Measurements from ENCODE around the gene SCUBE1. TPM values are rescaled to one million over a fixed set of nuclear protein-coding genes. Genes with fewer than 3 reads are reported as not detected.

The SCUBE1 gene
- total and polyA plus RNA-seq, 2 experiments from 2014 or later = not detected

DNA sequence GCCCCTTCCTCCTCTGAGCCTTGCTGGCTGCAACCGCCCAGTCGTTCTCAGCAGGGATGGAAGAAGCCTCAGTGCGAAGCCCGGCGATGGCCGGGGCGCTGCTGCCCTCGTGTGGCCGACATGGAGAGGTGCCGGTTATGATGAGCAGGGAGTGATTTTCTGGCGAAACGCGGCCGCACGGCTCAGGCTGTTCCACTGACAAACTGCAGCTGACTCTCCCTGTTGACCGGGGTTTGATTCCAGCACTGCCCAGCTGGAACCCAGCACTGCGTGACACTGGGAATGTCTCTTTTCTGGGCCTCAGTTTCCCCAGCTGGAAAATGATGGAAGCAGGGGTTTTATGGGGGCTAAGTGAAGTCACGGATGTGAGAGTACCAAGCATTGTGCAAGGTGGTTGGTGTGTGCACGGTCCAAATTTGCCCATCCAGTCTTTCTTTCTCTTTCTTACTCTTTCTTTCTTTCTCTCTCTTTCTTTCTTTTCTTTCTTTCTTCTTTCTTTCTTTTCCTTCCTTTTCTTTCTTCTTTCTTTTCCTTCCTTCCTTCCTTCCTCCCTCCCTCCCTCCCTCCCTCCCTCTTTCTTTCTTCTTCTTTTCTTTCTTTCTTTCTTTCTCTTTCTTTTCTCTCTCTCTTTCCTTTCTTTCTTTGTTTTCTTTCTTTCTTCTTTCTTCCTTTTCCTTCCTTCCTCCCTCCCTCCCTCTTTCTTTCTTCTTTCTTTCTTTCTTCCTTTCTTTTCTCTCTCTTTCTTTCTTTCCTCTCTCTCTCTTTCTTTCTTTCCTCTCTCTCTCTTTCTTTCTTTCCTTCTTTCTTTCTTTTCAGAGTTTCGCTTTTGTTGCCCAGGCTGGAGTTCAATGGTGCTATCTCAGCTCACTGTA is 42.8 kb upstream of the SCUBE1 start:
- 5 to 7% methylated on average over 19 to 20 of the region's 20 CpGs for WGBS, 2 experiments (ENCODE audit: low coverage in 1 of 2, low lambda C conversion rate in 2 of 2, missing lambda C conversion rate in 2 of 2)
- Histone ChIP-seq H3K27ac (no peak overlapping the region), H3K36me3 (ENCODE audit: low read depth) (no peaks in the 10 kb centered on the region), H3K4me2 (ENCODE audit: unreplicated experiment) (no peak overlapping the region), H3K4me3 (no peak overlapping the region), H3F3A (ENCODE audit: insufficient read depth) (no peaks in the 10 kb centered on the region), H2AFZ (no peak overlapping the region; the same call in 1 of the 2 replicates), H3K9me3 (ENCODE audit: low read depth) (no peaks in the 10 kb centered on the region), H3K27me3 (replicated peaks; ENCODE audit: insufficient read depth) (peaks cover 56% of the 10 kb centered on the region), H3K79me2 (ENCODE audit: insufficient read depth) (no peaks in the 10 kb centered on the region), H4K20me1 (ENCODE audit: insufficient read depth) (no peaks in the 10 kb centered on the region), H3K9me2 (ENCODE audit: insufficient read depth) (no peaks in the 10 kb centered on the region), H3K9ac (no peak overlapping the region), H3K4me1 (ENCODE audit: insufficient read depth) (no peaks in the 10 kb centered on the region)
- DNase-seq = peak; percentile 85
- TF ChIP-seq EZH2phosphoT487 (IDR thresholded peaks at IDR 0.05; ENCODE audit: insufficient read depth, low read depth) (no peak), EZH2 (IDR thresholded peaks at IDR 0.05; ENCODE audit: insufficient read depth, poor library complexity, severe bottlenecking) (no peak)
- in situ Hi-C loops (cut with MboI) = no loop called here

DNA sequence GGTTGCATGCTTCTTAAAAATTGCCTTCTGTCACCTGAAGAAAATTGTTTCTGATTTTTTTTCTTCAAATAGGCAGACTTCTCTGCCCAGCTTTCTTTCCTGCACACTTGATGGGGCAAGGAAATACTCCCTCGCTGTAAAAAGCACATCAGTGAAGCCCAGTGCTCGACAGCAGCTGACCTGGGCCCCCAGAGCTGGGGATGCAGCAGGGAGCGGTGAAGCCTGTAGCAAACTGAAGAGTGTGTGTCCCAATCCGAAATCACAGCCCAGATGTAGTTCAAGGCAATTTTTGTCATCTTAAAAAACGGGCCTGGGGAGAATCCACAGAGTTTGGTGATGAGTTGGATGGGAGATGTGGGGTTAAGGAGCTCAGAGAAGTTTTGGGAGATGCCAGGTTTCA is 41.7 kb upstream of the SCUBE1 start:
- in situ Hi-C loops (cut with MboI) = no loop called here
- no peaks in the 10 kb centered on the region for H3K4me1 ChIP-seq (ENCODE audit: insufficient read depth)

DNA sequence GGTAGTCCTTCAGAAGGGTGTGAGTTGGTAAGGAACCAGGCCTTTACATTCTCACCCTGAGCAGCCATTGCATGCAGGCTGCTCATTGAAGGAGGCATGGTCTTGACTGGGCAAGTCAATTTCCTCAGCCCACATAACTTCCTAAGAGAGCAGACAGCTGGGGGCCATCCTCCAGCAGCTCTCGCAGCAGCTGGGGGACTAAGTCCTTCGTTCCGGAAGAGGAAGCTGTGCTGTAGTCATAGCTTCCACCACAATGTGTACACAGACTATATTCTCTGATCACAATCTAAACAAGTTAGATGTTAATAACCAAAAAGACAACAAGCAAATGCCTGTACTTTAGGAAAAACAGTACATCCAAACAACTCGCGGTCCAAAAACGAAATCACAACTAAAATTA is 38.5 kb upstream of the SCUBE1 start:
- Histone ChIP-seq H2AFZ (no peak overlapping the region), H3F3A (ENCODE audit: insufficient read depth) (no peaks in the 10 kb centered on the region), H3K9me2 (ENCODE audit: insufficient read depth) (no peaks in the 10 kb centered on the region), H3K4me2 (ENCODE audit: unreplicated experiment) (no peak overlapping the region), H3K4me3 (no peak overlapping the region), H3K4me1 (ENCODE audit: insufficient read depth) (no peaks in the 10 kb centered on the region), H3K9me3 (ENCODE audit: low read depth) (no peaks in the 10 kb centered on the region), H3K9ac (no peak overlapping the region), H3K27me3 (replicated peaks; ENCODE audit: insufficient read depth) (peaks cover 69% of the 10 kb centered on the region), H3K36me3 (ENCODE audit: low read depth) (no peaks in the 10 kb centered on the region), H4K20me1 (ENCODE audit: insufficient read depth) (no peaks in the 10 kb centered on the region), H3K27ac (no peak overlapping the region), H3K79me2 (ENCODE audit: insufficient read depth) (no peaks in the 10 kb centered on the region)
- in situ Hi-C loops (cut with MboI) = no loop called here
- 50 to 59% methylated on average over 6 of the region's 6 CpGs for WGBS, 2 experiments (ENCODE audit: low coverage in 1 of 2, low lambda C conversion rate in 2 of 2, missing lambda C conversion rate in 2 of 2)
- DNase-seq = no peak
- TF ChIP-seq EZH2 (IDR thresholded peaks at IDR 0.05; ENCODE audit: insufficient read depth, poor library complexity, severe bottlenecking) (no peak), EZH2phosphoT487 (IDR thresholded peaks at IDR 0.05; ENCODE audit: insufficient read depth, low read depth) (no peak)

More for the DNA sequence above, 41.7 kb upstream of the SCUBE1 start:
- no peak overlapping the region for H3K4me3 ChIP-seq
- H3K9me2 ChIP-seq (ENCODE audit: insufficient read depth) = no peaks in the 10 kb centered on the region
- H3K36me3 ChIP-seq (ENCODE audit: low read depth) = no peaks in the 10 kb centered on the region
- no peaks in the 10 kb centered on the region for H3F3A ChIP-seq (ENCODE audit: insufficient read depth)
- H3K9me3 ChIP-seq (ENCODE audit: low read depth) = no peaks in the 10 kb centered on the region
- H2AFZ ChIP-seq = no peak overlapping the region
- TF ChIP-seq EZH2phosphoT487 (IDR thresholded peaks at IDR 0.05; ENCODE audit: insufficient read depth, low read depth) = no peak
- no peak overlapping the region for H3K27ac ChIP-seq
- no peak overlapping the region for H3K9ac ChIP-seq
- no peaks in the 10 kb centered on the region for H4K20me1 ChIP-seq (ENCODE audit: insufficient read depth)
- WGBS, 2 experiments (ENCODE audit: low coverage in 1 of 2, low lambda C conversion rate in 2 of 2, missing lambda C conversion rate in 2 of 2) = 25 to 27% methylated on average over 5 of the region's 5 CpGs
- DNase-seq = no peak
- no peak overlapping the region for H3K4me2 ChIP-seq (ENCODE audit: unreplicated experiment)
- peaks cover 64% of the 10 kb centered on the region for H3K27me3 ChIP-seq (replicated peaks; ENCODE audit: insufficient read depth)
- H3K79me2 ChIP-seq (ENCODE audit: insufficient read depth) = no peaks in the 10 kb centered on the region

DNA sequence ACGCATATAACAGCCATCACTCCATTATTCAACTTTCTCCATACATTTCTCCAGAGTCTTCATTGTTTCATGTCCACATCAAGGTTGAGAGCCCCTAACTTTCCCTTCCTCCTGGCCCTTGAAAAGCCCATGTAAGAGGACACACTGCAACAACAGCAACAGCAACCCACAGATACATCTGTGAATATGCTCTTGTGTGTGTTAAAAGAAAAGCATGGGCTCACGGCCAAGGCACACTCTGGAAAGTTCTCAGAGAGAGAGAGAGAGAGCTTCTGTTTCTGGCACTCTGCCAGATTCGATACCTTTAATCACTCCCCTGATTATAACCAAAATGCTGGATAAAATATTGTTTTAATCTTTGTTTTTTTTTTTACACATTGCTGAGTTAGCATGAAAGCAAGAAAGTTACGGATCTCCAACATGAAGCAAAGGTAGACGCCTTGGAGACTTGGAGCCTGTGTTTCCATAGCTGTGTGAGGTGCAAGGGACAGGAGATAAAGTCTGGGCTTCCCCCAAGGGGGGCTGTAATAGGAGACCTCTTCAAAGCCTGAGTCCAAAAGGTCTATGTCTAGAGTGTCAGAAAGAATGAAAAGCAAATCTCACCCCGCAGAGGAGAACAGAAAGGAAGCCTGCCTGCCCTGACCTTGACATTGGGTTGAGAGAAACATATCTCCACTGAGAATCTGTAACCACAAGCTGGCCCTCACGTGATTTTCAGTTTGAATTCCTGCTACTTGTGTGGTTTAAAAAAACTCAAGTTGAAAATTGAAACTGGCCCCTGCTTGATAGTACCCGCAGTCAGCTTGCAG is 34.9 kb upstream of the SCUBE1 start:
- Histone ChIP-seq H3K9ac (no peak overlapping the region), H3K79me2 (ENCODE audit: insufficient read depth) (no peaks in the 10 kb centered on the region), H3K9me2 (ENCODE audit: insufficient read depth) (no peaks in the 10 kb centered on the region), H2AFZ (no peak overlapping the region), H3K4me2 (ENCODE audit: unreplicated experiment) (no peak overlapping the region), H3K27ac (no peak overlapping the region), H3K9me3 (ENCODE audit: low read depth) (no peaks in the 10 kb centered on the region), H4K20me1 (ENCODE audit: insufficient read depth) (no peaks in the 10 kb centered on the region), H3K27me3 (replicated peaks; ENCODE audit: insufficient read depth) (peaks cover 54% of the 10 kb centered on the region), H3K4me3 (no peak overlapping the region), H3K36me3 (ENCODE audit: low read depth) (no peaks in the 10 kb centered on the region), H3K4me1 (ENCODE audit: insufficient read depth) (no peaks in the 10 kb centered on the region), H3F3A (ENCODE audit: insufficient read depth) (no peaks in the 10 kb centered on the region)
- DNase-seq = peak; percentile 10
- in situ Hi-C loops (cut with MboI) = no loop called here
- 50% methylated on average over 8 of the region's 8 CpGs for WGBS, 2 experiments (ENCODE audit: low coverage in 1 of 2, low lambda C conversion rate in 2 of 2, missing lambda C conversion rate in 2 of 2)
- no peak for TF ChIP-seq EZH2 (IDR thresholded peaks at IDR 0.05; ENCODE audit: insufficient read depth, poor library complexity, severe bottlenecking)
- TF ChIP-seq EZH2phosphoT487 (IDR thresholded peaks at IDR 0.05; ENCODE audit: insufficient read depth, low read depth) = no peak

Measured in GM23248 (cell line).